ENCODE data around the gene B3GLCT.

The B3GLCT gene

DNA sequence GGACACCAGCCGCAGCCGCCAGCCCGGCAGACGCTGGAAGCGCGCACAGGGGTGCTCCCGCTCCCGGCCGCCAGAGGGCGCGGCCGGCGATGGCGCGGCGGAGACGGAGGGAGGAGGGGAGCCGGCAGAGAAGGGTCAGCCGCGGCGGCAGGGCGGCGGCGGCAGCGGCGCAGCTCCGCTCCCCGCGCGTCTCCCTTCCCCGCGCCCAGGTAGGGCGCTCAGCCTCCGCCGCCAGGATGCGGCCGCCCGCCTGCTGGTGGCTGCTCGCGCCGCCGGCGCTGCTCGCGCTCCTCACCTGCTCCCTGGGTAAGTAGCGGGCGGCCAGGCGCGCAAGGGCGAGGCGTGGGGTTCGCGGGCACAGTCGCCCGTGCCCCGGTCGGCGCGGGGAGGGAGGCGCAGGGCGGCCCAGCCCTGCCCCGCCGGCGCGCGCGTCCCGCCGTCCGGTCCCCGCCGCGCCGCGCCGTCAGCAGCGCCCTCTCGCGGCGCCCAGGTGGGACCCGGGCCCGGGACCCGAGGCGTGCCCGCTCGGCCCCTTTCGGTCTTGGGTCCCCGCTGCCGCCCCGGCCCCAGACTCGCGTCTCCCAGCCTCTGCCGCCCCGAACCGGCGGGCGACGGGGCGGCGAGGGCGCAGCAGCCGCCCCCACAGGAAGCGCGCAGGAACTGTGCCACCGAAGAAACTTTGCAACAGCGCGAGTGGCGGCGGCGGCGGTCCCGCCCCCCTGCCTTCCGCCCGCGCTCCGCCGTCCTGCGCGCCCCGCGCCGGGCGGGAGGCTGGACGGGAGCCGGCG is at the start of gene B3GLCT:
B3GLCT (plus strand) TSS at position 127 of the 788 bp plus-strand sequence; CDS start at position 237, 110 bp downstream.
- DNase-seq (ENCODE audit: low spot score in 2 of 2) (peak; percentile 86 to 89), ATAC-seq (ENCODE audit: low read depth) (peak; percentile 72)
- Mint-ChIP-seq H3K27me3 (no peaks in the 10 kb centered on the region), H3K4me1 (peaks cover 12% of the 10 kb centered on the region), H3K4me3 (peak within 1 kb of the TSS; percentile 91), H3K9me3 (no peaks in the 10 kb centered on the region), H3K36me3 (peaks cover 4% of the 10 kb centered on the region), H3K27ac (peak within 1 kb of the TSS; percentile 93)

DNA sequence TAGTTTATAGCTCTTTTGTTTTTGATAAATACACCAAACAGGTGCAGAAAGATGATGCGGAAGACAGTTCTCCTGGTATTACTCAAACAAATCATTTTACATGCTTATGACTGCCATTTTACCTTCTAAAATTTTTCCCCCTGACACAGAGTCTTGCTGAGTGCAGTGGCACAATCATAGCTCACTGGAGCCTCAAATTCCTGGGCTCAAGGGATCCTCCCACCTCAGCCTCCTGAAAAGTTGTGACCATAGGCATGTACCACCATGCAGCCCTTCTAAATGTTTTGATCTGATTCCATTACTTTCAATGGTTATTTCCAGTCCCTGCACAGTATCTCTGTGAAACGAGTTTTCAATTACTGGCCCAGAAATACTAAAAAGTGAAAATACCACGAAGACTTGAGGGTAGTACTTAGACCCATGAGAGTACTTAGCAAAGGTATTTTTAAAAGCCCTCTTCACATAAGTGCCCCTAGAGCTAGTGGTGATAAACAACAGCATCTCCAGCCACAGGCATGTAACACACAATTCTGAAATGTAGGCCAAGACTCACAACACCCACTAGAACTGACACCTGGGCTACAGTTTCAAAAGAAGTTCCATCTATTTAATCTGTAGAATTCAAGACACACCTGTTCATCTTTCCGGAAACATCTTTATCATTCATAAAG is 49.3 kb upstream of the B3GLCT start:
- Mint-ChIP-seq H3K4me1 (no peaks in the 10 kb centered on the region), H3K9me3 (no peaks in the 10 kb centered on the region), H3K27me3 (no peaks in the 10 kb centered on the region), H3K4me3 (no peak overlapping the region), H3K27ac (no peak overlapping the region), H3K36me3 (peaks cover 43% of the 10 kb centered on the region)
- no peak for ATAC-seq (ENCODE audit: low read depth)
- DNase-seq (ENCODE audit: low spot score in 2 of 2): no peak

DNA sequence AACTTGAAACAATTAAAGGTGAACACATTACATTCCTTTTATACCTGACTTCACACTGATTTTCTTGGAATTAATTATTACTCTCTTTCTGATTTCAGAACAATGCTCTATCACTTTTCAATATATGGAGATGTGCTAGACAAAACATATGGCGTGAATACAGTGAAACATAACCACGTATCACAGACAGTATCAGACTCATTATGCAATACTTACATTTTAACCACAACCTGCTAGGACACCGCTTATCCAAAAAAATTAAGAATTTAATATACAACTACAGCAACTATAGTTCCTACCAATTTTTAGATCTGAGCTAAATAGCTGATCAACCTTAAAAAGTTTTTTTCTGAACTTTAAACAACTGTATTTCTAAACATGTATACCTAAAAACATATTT is 47.9 kb upstream of the B3GLCT start:
- Mint-ChIP-seq H3K9me3 (no peaks in the 10 kb centered on the region), H3K4me3 (no peak overlapping the region), H3K36me3 (peaks cover 42% of the 10 kb centered on the region), H3K27ac (no peak overlapping the region), H3K4me1 (no peaks in the 10 kb centered on the region), H3K27me3 (no peaks in the 10 kb centered on the region)
- no peak for ATAC-seq (ENCODE audit: low read depth)
- no peak for DNase-seq (ENCODE audit: low spot score in 2 of 2)

DNA sequence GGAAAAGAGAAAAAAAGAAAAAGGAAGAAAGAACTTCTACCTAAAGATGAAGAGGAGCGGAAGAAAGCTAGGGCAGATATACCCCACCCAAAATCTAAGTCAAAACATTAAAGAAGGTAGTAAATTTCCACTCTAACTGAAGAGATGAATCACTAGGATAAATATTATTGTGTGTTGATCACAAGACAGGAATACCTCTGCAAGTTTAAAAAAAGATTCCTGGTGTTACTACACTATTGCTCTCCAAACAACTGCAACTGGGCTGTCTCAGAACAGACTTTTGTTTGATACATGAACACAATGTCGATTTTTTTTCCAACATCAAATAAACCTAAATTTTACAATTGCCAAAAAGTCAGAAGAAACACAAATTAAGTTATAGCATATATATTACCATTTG is 44.8 kb upstream of the B3GLCT start:
- no peaks in the 10 kb centered on the region for H3K27me3 Mint-ChIP-seq
- no peak for ATAC-seq (ENCODE audit: low read depth)
- no peaks in the 10 kb centered on the region for H3K9me3 Mint-ChIP-seq
- peaks cover 34% of the 10 kb centered on the region for H3K36me3 Mint-ChIP-seq
- peaks cover 15% of the 10 kb centered on the region for H3K4me1 Mint-ChIP-seq
- no peak overlapping the region for H3K4me3 Mint-ChIP-seq
- DNase-seq (ENCODE audit: low spot score in 2 of 2): no peak
- H3K27ac Mint-ChIP-seq: no peak overlapping the region

DNA sequence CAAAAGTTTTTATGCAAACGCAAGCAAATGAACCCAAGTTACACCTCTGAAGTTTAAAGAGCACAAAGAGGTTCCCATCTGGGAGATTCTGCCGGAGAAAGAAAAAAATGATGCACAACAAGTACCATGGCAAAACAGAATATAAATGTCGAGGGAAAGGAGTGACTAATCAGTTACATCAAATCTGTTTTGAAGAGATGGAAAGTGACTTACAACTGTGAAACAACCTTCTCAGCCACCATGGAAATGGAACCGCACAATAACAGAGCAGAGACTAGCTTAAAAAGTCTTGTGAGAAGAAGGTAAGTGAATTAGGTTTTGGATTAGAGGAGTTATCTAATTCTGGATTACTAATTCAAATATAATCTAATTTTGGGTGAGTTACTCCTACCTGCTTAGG is 40.5 kb upstream of the B3GLCT start:
- H3K9me3 Mint-ChIP-seq: no peaks in the 10 kb centered on the region
- peaks cover 14% of the 10 kb centered on the region for H3K36me3 Mint-ChIP-seq
- peak overlapping the region; percentile 86 for H3K4me3 Mint-ChIP-seq
- ATAC-seq (ENCODE audit: low read depth) (no peak), DNase-seq (ENCODE audit: low spot score in 2 of 2) (no peak)
- H3K4me1 Mint-ChIP-seq: peaks cover 31% of the 10 kb centered on the region
- no peaks in the 10 kb centered on the region for H3K27me3 Mint-ChIP-seq
- peak overlapping the region; percentile 51 for H3K27ac Mint-ChIP-seq

DNA sequence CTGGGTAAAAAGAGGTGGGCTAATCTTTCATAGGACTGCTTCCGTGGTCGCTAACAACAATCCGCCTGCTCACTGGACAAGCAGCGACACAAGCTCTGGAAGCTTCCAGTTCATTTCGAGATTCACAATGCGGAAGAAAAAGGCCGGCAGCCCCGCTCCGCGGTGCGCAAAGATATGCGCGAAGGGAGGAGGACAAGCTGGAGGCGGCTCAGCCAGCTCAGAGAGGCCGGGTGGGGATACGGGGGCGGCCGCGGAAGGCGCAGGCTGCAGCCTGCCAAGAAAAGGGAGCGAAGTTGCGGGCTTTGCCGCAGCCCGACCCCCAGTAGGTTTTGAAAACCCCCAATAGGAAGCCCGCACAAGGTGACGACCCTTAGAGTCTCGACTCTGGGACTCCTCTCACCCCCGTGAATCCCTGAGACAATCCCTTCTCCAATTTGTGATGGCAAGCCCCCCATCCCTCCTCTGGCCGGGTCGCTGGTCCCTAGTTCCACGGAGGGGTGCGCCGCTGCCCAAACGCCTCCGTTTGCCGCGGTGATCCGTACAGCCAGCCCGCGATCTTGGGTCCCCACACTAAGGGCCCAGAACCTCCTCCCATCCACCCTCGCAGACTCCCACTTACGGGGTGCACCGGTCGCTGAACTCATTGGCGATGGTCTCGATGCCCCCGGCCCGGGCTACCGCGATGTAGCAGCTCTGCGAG is 38.8 kb upstream of the B3GLCT start:
- peak overlapping the region; percentile 86 for H3K4me3 Mint-ChIP-seq
- H3K27ac Mint-ChIP-seq: peak overlapping the region; percentile 100
- peaks cover 5% of the 10 kb centered on the region for H3K36me3 Mint-ChIP-seq
- H3K9me3 Mint-ChIP-seq: no peaks in the 10 kb centered on the region
- peaks cover 31% of the 10 kb centered on the region for H3K4me1 Mint-ChIP-seq
- ATAC-seq (ENCODE audit: low read depth) (no peak), DNase-seq (ENCODE audit: low spot score in 2 of 2) (peak; percentile 35 to 51)
- H3K27me3 Mint-ChIP-seq: no peaks in the 10 kb centered on the region

DNA sequence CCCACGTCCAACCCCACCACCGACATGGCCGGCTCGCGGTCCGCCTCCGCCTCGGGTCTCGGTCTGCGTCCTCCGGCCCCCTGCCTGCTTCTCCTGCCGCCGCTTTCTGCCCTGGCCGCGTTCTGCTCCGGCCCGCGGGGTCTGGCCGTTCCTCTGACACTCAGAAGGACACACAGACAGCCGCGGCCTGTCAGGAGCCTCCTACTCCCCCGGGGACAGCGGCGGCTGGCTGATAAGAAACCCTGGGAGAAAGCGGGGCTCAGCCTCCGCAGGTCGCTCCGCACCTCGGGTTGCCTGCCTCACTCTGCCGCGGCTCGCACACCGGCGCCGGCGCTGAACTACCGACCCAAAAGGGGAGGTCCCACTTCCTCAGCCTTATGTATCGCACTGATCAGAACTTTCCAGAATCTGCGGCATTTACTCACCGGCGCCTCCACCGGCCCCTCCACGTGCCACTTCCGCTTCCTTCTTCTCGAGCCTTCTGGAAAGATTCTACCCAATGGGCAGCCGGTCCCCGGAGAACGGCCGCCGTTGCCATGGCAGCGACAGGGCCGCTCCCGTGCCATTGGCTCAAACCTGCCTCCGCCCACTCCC is 38.1 kb upstream of the B3GLCT start, which contains the start of gene HSPH1:
HSPH1 (minus strand) TSS at position 348 of the 594 bp plus-strand sequence; CDS start at position 26, 322 bp downstream.
- ATAC-seq (ENCODE audit: low read depth) (peak; percentile 71), DNase-seq (ENCODE audit: low spot score in 2 of 2) (peak in 1 of 2 donors; percentile 98)
- no peaks in the 10 kb centered on the region for H3K27me3 Mint-ChIP-seq
- H3K27ac Mint-ChIP-seq: peak within 1 kb of the TSS; percentile 100
- no peaks in the 10 kb centered on the region for H3K9me3 Mint-ChIP-seq
- H3K4me1 Mint-ChIP-seq: peaks cover 31% of the 10 kb centered on the region
- H3K4me3 Mint-ChIP-seq: peak within 1 kb of the TSS; percentile 86
- H3K36me3 Mint-ChIP-seq: peaks cover 5% of the 10 kb centered on the region

DNA sequence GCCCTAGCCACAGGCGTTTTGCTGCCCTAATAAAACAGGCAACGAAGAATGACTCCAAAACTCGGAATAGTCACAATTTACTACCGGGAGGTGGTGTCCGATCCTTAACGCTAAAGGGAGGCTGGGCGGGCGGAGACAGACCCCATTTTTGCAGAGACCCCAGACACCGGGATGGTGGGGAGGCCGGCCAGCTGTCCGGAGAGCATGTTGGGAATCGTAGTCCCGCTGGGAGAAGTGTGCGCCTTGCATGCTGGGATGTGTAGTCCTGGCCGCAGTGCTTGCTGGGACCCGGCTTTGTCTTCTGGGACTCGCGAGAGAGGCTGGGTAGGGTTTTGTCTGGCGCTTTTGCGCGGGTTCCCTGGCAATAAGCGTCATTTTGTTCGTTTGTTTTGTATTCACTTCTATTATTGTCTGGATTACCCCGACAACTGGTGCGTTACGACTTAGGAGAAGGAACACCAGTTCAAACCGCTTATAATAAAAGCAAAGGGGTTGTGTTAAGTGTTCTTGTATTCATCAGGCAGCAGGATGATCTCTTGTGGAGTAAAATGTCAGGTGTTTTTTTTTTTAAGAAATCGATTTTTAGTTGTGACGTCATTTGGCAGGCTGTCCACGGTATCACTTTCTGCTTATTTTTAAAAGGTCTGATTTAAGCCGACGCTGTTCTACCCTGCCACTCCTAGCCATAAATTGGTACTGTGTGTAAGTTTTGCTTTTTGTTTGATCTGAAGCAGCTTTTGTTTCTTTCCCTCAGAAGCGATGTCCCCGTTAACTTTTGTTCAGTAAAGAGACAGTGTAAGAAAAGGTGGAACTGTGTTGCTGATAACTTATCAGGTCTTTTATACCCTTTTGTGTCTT is 37.4 kb upstream of the B3GLCT start:
- peak overlapping the region; percentile 100 for H3K27ac Mint-ChIP-seq
- H3K27me3 Mint-ChIP-seq: no peaks in the 10 kb centered on the region
- H3K9me3 Mint-ChIP-seq: no peaks in the 10 kb centered on the region
- H3K4me1 Mint-ChIP-seq: peaks cover 27% of the 10 kb centered on the region
- peaks cover 2% of the 10 kb centered on the region for H3K36me3 Mint-ChIP-seq
- peak; percentile 78 for ATAC-seq (ENCODE audit: low read depth)
- H3K4me3 Mint-ChIP-seq: peak overlapping the region; percentile 86
- DNase-seq (ENCODE audit: low spot score in 2 of 2): peak; percentile 94 to 98

DNA sequence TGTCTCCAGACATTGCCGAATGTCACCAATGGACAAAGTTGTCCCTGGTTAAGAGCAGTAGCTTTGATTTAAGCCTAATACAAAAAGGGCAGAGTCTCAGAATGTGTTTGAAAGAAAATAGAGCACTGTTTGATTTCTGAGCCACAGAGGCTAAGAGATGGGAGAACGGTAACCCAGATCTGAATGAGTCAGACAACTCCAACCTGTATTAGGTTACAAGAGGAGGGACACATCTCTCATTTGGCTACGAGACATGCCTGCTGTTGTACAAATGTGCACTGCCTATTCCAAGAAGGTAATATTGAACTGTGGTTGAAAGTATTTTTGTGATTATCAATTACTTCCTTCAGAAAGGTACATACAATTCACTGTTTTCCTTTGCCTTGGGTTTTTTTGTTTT is 33.2 kb upstream of the B3GLCT start:
- ATAC-seq (ENCODE audit: low read depth): no peak
- no peak for DNase-seq (ENCODE audit: low spot score in 2 of 2)
- Mint-ChIP-seq H3K9me3 (no peaks in the 10 kb centered on the region), H3K27me3 (peaks cover 3% of the 10 kb centered on the region), H3K4me1 (peaks cover 5% of the 10 kb centered on the region), H3K4me3 (no peak overlapping the region), H3K27ac (no peak overlapping the region), H3K36me3 (no peaks in the 10 kb centered on the region)

DNA sequence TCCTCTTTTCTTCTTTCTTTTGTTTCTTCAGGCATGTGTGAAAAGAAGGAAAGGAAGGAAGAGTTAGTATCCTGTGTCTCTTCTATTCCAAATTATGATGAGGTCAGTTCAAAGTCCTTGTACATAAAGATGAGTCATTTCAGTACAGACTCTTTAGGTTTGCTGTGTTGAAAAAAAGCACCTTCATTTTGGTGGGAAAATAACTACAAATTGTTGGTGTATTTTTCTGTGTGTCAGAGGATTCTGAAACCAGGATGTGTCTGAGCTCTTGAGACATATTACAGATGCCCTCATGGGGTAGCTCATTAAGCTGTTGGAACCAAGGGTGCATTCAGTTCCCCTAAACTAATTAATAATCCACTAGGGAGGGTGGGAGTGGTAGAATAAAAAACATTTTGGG is 32.3 kb upstream of the B3GLCT start:
- Mint-ChIP-seq H3K4me1 (peaks cover 5% of the 10 kb centered on the region), H3K9me3 (no peaks in the 10 kb centered on the region), H3K27ac (no peak overlapping the region), H3K27me3 (peaks cover 6% of the 10 kb centered on the region), H3K36me3 (no peaks in the 10 kb centered on the region), H3K4me3 (no peak overlapping the region)
- DNase-seq (ENCODE audit: low spot score in 2 of 2): no peak
- no peak for ATAC-seq (ENCODE audit: low read depth)

DNA sequence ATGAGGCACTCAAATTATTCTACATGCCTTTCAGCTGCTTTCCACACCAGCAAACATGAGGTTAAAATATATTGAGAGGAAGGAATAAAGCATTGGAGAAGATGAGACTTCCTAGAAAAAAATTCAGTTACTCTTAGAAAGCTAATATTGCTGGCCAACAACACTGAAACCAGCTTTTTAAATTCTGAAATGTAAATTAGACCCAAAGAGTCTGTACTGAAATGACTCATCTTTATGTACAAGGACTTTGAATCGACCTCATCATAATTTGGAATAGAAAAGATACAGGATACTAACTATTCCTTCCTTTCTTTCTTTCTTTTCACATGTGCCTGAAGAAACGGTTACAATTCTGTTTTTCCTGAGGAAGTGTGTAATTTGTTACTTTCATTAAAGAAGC is 31.6 kb upstream of the B3GLCT start:
- DNase-seq (ENCODE audit: low spot score in 2 of 2): no peak
- no peaks in the 10 kb centered on the region for H3K36me3 Mint-ChIP-seq
- no peaks in the 10 kb centered on the region for H3K9me3 Mint-ChIP-seq
- no peak overlapping the region for H3K27ac Mint-ChIP-seq
- no peaks in the 10 kb centered on the region for H3K4me1 Mint-ChIP-seq
- ATAC-seq (ENCODE audit: low read depth): no peak
- H3K4me3 Mint-ChIP-seq: no peak overlapping the region
- peaks cover 12% of the 10 kb centered on the region for H3K27me3 Mint-ChIP-seq

DNA sequence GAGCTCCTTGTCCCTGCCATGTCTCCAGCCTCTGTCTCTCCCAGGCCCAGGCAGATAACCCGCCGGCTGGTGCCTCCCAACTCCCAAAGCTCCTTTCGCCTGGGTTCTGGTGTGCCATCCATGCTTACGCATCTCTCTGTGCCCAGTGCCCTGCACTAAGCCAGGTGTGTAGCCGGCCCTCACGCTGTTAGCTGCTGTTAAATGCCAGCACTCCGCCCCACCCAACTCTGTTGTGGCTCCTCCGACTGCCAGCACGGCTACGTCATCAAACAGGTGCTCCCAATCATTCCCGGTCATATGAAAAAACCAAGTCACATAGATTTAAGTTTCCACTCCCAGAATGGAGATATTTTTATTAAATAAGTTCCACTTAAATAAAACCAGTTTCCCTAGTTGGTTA is 31.0 kb upstream of the B3GLCT start:
- no peaks in the 10 kb centered on the region for H3K9me3 Mint-ChIP-seq
- H3K27ac Mint-ChIP-seq: no peak overlapping the region
- ATAC-seq (ENCODE audit: low read depth) (no peak), DNase-seq (ENCODE audit: low spot score in 2 of 2) (no peak)
- no peaks in the 10 kb centered on the region for H3K4me1 Mint-ChIP-seq
- no peaks in the 10 kb centered on the region for H3K36me3 Mint-ChIP-seq
- peaks cover 14% of the 10 kb centered on the region for H3K27me3 Mint-ChIP-seq
- H3K4me3 Mint-ChIP-seq: no peak overlapping the region

DNA sequence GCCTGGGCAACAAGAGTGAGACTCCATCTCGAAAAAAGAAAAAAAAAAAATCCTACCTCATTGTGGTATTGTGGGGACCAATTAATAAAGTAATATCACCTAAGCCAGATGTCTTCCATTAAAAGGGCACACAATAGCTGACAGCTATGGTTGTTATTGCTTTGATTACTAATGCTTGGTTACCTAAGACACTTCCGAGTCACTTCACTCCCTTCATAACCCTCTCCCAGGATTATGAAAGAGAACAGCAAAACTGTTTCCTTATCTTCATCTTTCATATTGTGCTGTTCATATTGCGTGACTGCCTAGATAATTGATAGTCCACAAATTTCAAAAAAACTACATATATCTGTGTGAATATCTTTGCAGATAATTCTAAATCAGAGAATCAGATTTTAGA is 27.8 kb upstream of the B3GLCT start:
- ATAC-seq (ENCODE audit: low read depth): no peak
- no peak overlapping the region for H3K4me3 Mint-ChIP-seq
- DNase-seq (ENCODE audit: low spot score in 2 of 2): no peak
- peaks cover 17% of the 10 kb centered on the region for H3K27me3 Mint-ChIP-seq
- H3K27ac Mint-ChIP-seq: no peak overlapping the region
- H3K9me3 Mint-ChIP-seq: no peaks in the 10 kb centered on the region
- H3K4me1 Mint-ChIP-seq: no peaks in the 10 kb centered on the region
- H3K36me3 Mint-ChIP-seq: no peaks in the 10 kb centered on the region
